Type B pancreatic cell (in vitro differentiated cells): ENCODE data around the gene IMMP2L. TPM values are rescaled to one million over a fixed set of nuclear protein-coding genes. Genes with fewer than 3 reads are reported as not detected.

Source experiments
- DNase-seq: peaks from one replicate; pipeline ENCODE4 v3.0.0; 2021; ENCODE audit warnings: mixed read lengths; ENCODE audit not compliant: unreplicated experiment; ENCODE audit errors: extremely low spot score
- H3K27ac Mint-ChIP-seq: 2 replicates; pipeline ENCODE4 v1.8.0; 2021; ENCODE audit warnings: mild to moderate bottlenecking, mixed read lengths
- H3K27me3 Mint-ChIP-seq: 2 replicates; pipeline ENCODE4 v1.8.0; 2021; ENCODE audit warnings: mixed read lengths
- H3K36me3 Mint-ChIP-seq: 2 replicates; pipeline ENCODE4 v1.8.0; 2021; ENCODE audit warnings: mixed read lengths
- H3K4me1 Mint-ChIP-seq: one replicate; pipeline ENCODE4 v1.8.0; 2021; ENCODE audit warnings: mixed read lengths; ENCODE audit not compliant: unreplicated experiment
- H3K4me3 Mint-ChIP-seq: 2 replicates; pipeline ENCODE4 v1.8.0; 2021; ENCODE audit warnings: mild to moderate bottlenecking, mixed read lengths
- H3K9me3 Mint-ChIP-seq: 2 replicates; pipeline ENCODE4 v1.8.0; 2021; ENCODE audit warnings: mixed read lengths
- CTCF ChIP-seq: fragments of 200-600 bp; sonication (generic); conservative IDR thresholded peaks from 2 replicates; pipeline ENCODE4 v1.5.0; 2021; ENCODE audit warnings: antibody characterized with exemption, mild to moderate bottlenecking
- total RNA-seq: library from RNA; stranded (reverse); gene quantifications from 2 replicates; pipeline ENCODE4 v1.2.1, GENCODE V29; 2021; ENCODE audit warnings: low replicate concordance

IMMP2L gene
- total RNA-seq, 1 donor from 2014 or later = 23.0 TPM

- H3K4me3 Mint-ChIP-seq = no peak overlapping the region
- H3K36me3 Mint-ChIP-seq = no peaks in the 10 kb centered on the region
- no peak for DNase-seq
- no peak overlapping the region for H3K27ac Mint-ChIP-seq
- no peaks in the 10 kb centered on the region for H3K9me3 Mint-ChIP-seq
- no peaks in the 10 kb centered on the region for H3K4me1 Mint-ChIP-seq
- no peaks in the 10 kb centered on the region for H3K27me3 Mint-ChIP-seq
- TF ChIP-seq CTCF = no peak
Measured at GRCh38 chr7:110693344-110693743, 868.9 kb downstream of the IMMP2L start.

GRCh38 chr7:110688908-110689307 lies 873.4 kb downstream of the IMMP2L start:
- Mint-ChIP-seq H3K27me3 (no peaks in the 10 kb centered on the region), H3K9me3 (no peaks in the 10 kb centered on the region), H3K27ac (no peak overlapping the region), H3K4me1 (no peaks in the 10 kb centered on the region), H3K36me3 (no peaks in the 10 kb centered on the region), H3K4me3 (no peak overlapping the region)
- no peak for DNase-seq
- TF ChIP-seq CTCF = no peak

GRCh38 chr7:110685899-110686298 lies 876.4 kb downstream of the IMMP2L start:
- Mint-ChIP-seq H3K36me3 (no peaks in the 10 kb centered on the region), H3K4me1 (no peaks in the 10 kb centered on the region), H3K9me3 (no peaks in the 10 kb centered on the region), H3K27ac (no peak overlapping the region), H3K27me3 (no peaks in the 10 kb centered on the region), H3K4me3 (no peak overlapping the region)
- DNase-seq = no peak
- TF ChIP-seq CTCF = no peak

GRCh38 chr7:110681941-110682340 lies 880.4 kb downstream of the IMMP2L start:
- no peak overlapping the region for H3K4me3 Mint-ChIP-seq
- TF ChIP-seq CTCF = no peak
- DNase-seq = no peak
- no peaks in the 10 kb centered on the region for H3K9me3 Mint-ChIP-seq
- H3K4me1 Mint-ChIP-seq = no peaks in the 10 kb centered on the region
- no peaks in the 10 kb centered on the region for H3K27me3 Mint-ChIP-seq
- no peak overlapping the region for H3K27ac Mint-ChIP-seq
- no peaks in the 10 kb centered on the region for H3K36me3 Mint-ChIP-seq

- no peaks in the 10 kb centered on the region for H3K27me3 Mint-ChIP-seq
- peaks cover 4% of the 10 kb centered on the region for H3K4me1 Mint-ChIP-seq
- no peak for TF ChIP-seq CTCF
- H3K36me3 Mint-ChIP-seq = no peaks in the 10 kb centered on the region
- H3K9me3 Mint-ChIP-seq = peaks cover 10% of the 10 kb centered on the region
- DNase-seq = no peak
- H3K27ac Mint-ChIP-seq = peak overlapping the region; percentile 54
- H3K4me3 Mint-ChIP-seq = no peak overlapping the region
Measured at GRCh38 chr7:110677405-110677804, 884.9 kb downstream of the IMMP2L start.

GRCh38 chr7:110676785-110677184 lies 885.5 kb downstream of the IMMP2L start:
- DNase-seq = no peak
- no peaks in the 10 kb centered on the region for H3K27me3 Mint-ChIP-seq
- no peak overlapping the region for H3K27ac Mint-ChIP-seq
- H3K4me3 Mint-ChIP-seq = no peak overlapping the region
- H3K9me3 Mint-ChIP-seq = peaks cover 10% of the 10 kb centered on the region
- peaks cover 4% of the 10 kb centered on the region for H3K4me1 Mint-ChIP-seq
- no peak for TF ChIP-seq CTCF
- no peaks in the 10 kb centered on the region for H3K36me3 Mint-ChIP-seq
